ENCODE measurements around the gene GSDME.

Gene GSDME

DNA sequence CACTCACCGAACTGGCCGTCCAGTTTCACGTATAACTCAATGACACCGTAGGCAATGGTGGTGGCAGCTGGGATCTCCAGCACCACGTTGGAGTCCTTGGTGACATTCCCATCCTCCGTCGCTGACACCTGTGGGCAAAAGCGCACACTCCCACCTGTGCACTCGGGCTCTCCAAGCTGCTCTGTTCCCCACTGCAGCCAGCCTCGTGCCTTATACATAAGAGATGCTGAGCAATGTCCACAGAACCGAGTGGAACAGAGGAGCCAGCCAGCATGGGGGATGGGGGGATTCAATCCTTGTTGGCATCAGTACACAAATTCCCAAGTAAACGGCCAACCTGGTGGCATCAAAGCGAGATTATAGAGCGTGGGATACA, 40.0 kb downstream of the GSDME start:
- H3K4me1 ChIP-seq (ENCODE audit: low read length), result peaks cover 58% of the 10 kb centered on the region
- no peaks in the 10 kb centered on the region for H3K9me3 ChIP-seq (replicated peaks; ENCODE audit: insufficient read depth, low read length)
- DNase-seq, result no peak
- TF ChIP-seq, protein P1, sequence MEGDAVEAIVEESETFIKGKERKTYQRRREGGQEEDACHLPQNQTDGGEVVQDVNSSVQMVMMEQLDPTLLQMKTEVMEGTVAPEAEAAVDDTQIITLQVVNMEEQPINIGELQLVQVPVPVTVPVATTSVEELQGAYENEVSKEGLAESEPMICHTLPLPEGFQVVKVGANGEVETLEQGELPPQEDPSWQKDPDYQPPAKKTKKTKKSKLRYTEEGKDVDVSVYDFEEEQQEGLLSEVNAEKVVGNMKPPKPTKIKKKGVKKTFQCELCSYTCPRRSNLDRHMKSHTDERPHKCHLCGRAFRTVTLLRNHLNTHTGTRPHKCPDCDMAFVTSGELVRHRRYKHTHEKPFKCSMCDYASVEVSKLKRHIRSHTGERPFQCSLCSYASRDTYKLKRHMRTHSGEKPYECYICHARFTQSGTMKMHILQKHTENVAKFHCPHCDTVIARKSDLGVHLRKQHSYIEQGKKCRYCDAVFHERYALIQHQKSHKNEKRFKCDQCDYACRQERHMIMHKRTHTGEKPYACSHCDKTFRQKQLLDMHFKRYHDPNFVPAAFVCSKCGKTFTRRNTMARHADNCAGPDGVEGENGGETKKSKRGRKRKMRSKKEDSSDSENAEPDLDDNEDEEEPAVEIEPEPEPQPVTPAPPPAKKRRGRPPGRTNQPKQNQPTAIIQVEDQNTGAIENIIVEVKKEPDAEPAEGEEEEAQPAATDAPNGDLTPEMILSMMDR (IDR thresholded peaks at IDR 0.05; ENCODE audit: low read length), result no peak
- TF ChIP-seq EZH2phosphoT487 (IDR thresholded peaks at IDR 0.05; ENCODE audit: low read length) (no peak), EZH2 (optimal IDR thresholded peaks at IDR 0.05; ENCODE audit: low read depth, low read length) (no peak)
- peaks cover 28% of the 10 kb centered on the region for H3F3A ChIP-seq (ENCODE audit: insufficient read depth, low read length)
- H3K4me3 ChIP-seq (ENCODE audit: low read length), result no peak overlapping the region
- no peak overlapping the region for H3K4me2 ChIP-seq (ENCODE audit: low read depth, low read length)
- H3K9ac ChIP-seq (ENCODE audit: low read length), result no peak overlapping the region
- H3K9me2 ChIP-seq (replicated peaks; ENCODE audit: insufficient read depth, low read length), result no peaks in the 10 kb centered on the region
- H3K79me2 ChIP-seq (ENCODE audit: low read length), result no peaks in the 10 kb centered on the region
- no peak overlapping the region for H3K27ac ChIP-seq (ENCODE audit: low read length)
- H3K27me3 ChIP-seq (replicated peaks; ENCODE audit: insufficient read depth, low read length), result no peaks in the 10 kb centered on the region
- H3K36me3 ChIP-seq (replicated peaks; ENCODE audit: insufficient read depth, low read length), result no peaks in the 10 kb centered on the region
- no peak overlapping the region for H2AFZ ChIP-seq (ENCODE audit: low read length)
- no peaks in the 10 kb centered on the region for H4K20me1 ChIP-seq (ENCODE audit: insufficient read depth, low read length)

DNA sequence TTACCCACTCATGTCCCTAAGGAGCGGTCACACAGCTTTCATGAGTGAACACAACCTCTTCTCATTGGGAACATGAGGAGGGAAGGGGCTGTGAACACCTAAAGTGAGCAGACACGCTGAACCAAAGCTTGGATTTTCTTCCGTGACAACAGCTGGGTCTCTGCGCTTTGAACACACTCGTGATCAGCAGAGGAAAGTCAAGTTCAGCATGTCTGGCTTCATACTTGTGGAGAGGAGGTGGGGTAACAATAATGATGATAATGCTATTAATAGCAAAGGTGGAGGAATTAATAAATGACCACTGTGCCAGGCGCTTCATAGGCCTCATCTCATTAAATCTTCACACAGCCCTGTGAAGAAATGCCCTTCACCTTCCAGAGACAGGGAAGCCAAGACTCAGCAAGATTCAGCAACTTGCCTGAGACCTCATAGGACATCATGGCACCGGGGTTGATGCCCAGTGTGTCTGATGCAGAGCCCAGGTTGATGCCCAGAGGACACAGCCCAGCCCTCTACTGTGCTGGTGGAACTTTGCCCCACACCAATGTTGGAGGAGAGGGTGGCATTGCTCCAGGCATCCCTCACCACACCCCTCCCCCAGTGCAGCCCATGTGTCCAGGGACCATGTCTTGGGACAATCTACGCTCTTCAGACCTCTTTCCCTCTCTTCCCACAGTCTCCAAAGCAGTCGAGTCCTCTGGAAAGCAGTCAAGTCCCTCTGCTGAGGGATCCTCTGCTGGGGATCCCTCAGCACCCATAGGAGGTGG, 40.6 kb downstream of the GSDME start:
- H3K4me1 ChIP-seq (ENCODE audit: low read length), result peaks cover 58% of the 10 kb centered on the region

DNA sequence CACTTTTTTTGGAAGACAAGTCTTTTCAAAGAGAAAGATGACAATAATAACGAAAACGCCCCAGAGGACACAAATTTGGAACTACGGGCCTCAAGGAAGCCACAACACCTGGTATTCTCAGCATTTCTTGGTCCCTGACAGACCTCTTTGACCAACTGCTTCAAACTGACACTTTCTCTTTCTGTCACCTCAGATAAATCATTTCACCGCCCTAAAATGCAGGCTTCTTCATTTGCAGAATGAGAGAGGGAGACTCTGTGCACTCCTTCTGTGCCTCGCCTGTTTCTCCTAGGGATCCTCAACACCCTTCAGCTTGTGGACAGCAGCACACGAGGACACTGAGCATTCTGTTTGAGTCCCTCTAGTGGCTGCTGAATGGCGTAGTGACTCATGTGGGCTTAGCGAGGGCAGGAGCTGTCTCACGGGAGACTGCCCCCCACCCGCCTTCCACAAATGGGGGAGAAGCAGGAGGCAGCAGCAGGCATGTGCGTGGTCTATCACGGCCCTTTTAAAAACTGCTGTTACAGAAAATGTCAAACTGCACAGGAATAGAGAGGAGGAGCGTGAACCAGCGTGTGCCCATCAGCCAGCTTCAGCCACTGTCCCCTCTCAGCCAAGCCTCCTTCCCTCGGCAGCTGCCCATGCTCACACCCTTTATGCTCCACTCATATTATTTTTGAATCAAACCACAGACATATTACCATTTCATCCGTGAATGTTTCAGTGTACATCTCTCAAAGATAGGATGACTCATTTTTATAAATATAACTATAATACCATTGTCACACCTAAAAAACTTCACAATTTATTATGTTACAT, 41.4 kb downstream of the GSDME start:
- Histone ChIP-seq H3K9me2 (replicated peaks; ENCODE audit: insufficient read depth, low read length) (no peaks in the 10 kb centered on the region), H3K36me3 (replicated peaks; ENCODE audit: insufficient read depth, low read length) (no peaks in the 10 kb centered on the region), H3K27ac (ENCODE audit: low read length) (peak overlapping the region; percentile 32; the same call in 1 of the 2 replicates), H3K4me1 (ENCODE audit: low read length) (peaks cover 58% of the 10 kb centered on the region), H3K27me3 (replicated peaks; ENCODE audit: insufficient read depth, low read length) (no peaks in the 10 kb centered on the region), H3K79me2 (ENCODE audit: low read length) (no peaks in the 10 kb centered on the region), H2AFZ (ENCODE audit: low read length) (no peak overlapping the region), H4K20me1 (ENCODE audit: insufficient read depth, low read length) (no peaks in the 10 kb centered on the region), H3K9me3 (replicated peaks; ENCODE audit: insufficient read depth, low read length) (no peaks in the 10 kb centered on the region), H3F3A (ENCODE audit: insufficient read depth, low read length) (peaks cover 28% of the 10 kb centered on the region), H3K9ac (ENCODE audit: low read length) (no peak overlapping the region), H3K4me3 (ENCODE audit: low read length) (no peak overlapping the region), H3K4me2 (ENCODE audit: low read depth, low read length) (peak overlapping the region; percentile 69)
- peak; percentile 85 for DNase-seq
- TF ChIP-seq, protein P1 (IDR thresholded peaks at IDR 0.05; ENCODE audit: low read length), result peak; percentile 46
- TF ChIP-seq EZH2phosphoT487 (IDR thresholded peaks at IDR 0.05; ENCODE audit: low read length), result no peak

More for the DNA sequence above, 40.6 kb downstream of the GSDME start:
- DNase-seq, result no peak
- no peak overlapping the region for H3K4me2 ChIP-seq (ENCODE audit: low read depth, low read length)
- H3K4me3 ChIP-seq (ENCODE audit: low read length), result no peak overlapping the region
- H3K9me3 ChIP-seq (replicated peaks; ENCODE audit: insufficient read depth, low read length), result no peaks in the 10 kb centered on the region
- no peaks in the 10 kb centered on the region for H3K27me3 ChIP-seq (replicated peaks; ENCODE audit: insufficient read depth, low read length)
- H3K27ac ChIP-seq (ENCODE audit: low read length), result no peak overlapping the region
- H3K9me2 ChIP-seq (replicated peaks; ENCODE audit: insufficient read depth, low read length), result no peaks in the 10 kb centered on the region
- H4K20me1 ChIP-seq (ENCODE audit: insufficient read depth, low read length), result no peaks in the 10 kb centered on the region
- H3K9ac ChIP-seq (ENCODE audit: low read length), result no peak overlapping the region
- H3F3A ChIP-seq (ENCODE audit: insufficient read depth, low read length), result peaks cover 28% of the 10 kb centered on the region
- no peaks in the 10 kb centered on the region for H3K36me3 ChIP-seq (replicated peaks; ENCODE audit: insufficient read depth, low read length)
- TF ChIP-seq, protein P1 (IDR thresholded peaks at IDR 0.05; ENCODE audit: low read length), result no peak
- TF ChIP-seq EZH2phosphoT487 (IDR thresholded peaks at IDR 0.05; ENCODE audit: low read length) (no peak), EZH2 (optimal IDR thresholded peaks at IDR 0.05; ENCODE audit: low read depth, low read length) (no peak)
- H2AFZ ChIP-seq (ENCODE audit: low read length), result no peak overlapping the region
- no peaks in the 10 kb centered on the region for H3K79me2 ChIP-seq (ENCODE audit: low read length)

Measured in MM.1S (cell line).